GM18498 (cell line): ENCODE measurements around the gene GDPD2.

Experiments used
- ATAC-seq: cut with Tn5 transposase; IDR thresholded peaks from one replicate; pipeline ENCODE4 v1.9.1; 2021; ENCODE audit warnings: mild to moderate bottlenecking, moderate library complexity; ENCODE audit not compliant: unreplicated experiment

GDPD2 gene

GRCh38 chrX:70476166-70476933, 53.2 kb downstream of the GDPD2 start:
- no peak for ATAC-seq

- ATAC-seq, result no peak
Observed at GRCh38 chrX:70476934-70477733, 54.0 kb downstream of the GDPD2 start.

DNA sequence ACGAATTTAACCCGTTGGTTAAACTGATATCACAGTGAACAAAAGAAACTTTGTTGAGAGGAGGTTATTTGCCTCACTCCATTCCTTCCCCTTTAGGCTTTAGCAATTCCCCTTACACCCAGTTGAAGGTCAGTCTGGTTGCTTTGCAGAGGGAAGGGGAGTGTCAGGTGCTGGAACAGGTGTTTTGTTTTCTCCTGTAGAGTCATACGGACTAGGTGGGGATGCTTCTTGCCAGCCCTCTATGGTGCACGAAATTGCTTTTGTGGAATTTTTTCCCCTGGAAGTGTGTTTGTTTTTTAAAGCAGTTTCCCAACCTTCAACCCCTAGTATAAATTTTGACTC, 54.6 kb downstream of the GDPD2 start:
- ATAC-seq, result no peak

DNA sequence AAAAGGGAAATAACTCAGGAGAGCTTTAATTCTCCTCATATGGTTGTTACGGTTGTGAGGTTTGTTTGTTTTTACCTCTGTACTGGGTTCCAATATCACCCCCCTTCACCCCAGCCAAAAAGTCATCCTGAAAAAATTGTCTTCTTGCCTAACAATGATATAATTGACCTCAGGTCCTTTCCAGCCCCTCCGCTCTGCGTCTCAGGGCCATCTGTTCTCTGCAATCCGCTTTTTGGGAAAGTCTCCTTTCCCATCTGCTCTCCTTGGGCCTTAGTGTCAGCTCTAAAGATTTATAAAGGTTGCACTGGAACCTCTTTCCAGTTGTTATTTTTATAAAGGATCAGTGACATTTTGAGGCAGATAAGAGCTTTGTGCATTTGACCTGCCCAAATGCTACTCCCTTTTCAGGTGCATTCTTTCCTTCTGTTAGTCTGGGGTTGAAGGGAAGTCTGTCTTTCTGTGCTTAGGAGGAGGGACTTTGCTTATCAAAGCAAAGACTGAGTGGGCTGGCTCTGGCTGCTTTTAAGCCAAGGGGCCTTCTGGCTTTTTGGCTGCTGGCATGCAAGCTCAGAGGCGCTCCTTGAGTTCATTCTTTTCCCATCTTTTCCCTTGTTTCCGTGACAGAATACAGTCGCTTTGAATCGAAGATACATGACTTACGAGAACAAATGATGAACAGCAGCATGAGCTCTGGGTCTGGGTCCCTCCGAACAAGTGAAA, 55.6 kb downstream of the GDPD2 start:
- no peak for ATAC-seq

- ATAC-seq, result no peak
Observed at GRCh38 chrX:70479247-70479921, 56.3 kb downstream of the GDPD2 start.

- no peak for ATAC-seq
Observed at GRCh38 chrX:70479922-70480659, 57.0 kb downstream of the GDPD2 start.

DNA sequence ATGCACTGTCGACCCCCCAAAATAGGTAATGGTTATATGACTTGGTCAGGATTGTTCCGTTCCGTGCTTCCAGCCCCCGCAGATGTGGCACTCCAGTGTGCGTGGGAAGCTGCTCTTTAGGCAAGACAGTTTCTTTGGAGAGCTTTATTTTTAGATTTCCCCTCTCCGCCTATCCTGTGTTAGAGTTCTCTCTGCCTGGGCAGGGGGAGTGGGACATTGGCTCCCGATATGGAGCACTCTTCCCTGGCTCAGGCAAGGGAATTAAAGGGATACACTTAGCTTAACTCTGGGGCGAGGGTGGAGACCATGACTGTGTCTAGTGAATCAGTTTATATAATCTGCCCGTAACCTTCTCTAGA, 57.5 kb downstream of the GDPD2 start:
- ATAC-seq, result no peak

DNA sequence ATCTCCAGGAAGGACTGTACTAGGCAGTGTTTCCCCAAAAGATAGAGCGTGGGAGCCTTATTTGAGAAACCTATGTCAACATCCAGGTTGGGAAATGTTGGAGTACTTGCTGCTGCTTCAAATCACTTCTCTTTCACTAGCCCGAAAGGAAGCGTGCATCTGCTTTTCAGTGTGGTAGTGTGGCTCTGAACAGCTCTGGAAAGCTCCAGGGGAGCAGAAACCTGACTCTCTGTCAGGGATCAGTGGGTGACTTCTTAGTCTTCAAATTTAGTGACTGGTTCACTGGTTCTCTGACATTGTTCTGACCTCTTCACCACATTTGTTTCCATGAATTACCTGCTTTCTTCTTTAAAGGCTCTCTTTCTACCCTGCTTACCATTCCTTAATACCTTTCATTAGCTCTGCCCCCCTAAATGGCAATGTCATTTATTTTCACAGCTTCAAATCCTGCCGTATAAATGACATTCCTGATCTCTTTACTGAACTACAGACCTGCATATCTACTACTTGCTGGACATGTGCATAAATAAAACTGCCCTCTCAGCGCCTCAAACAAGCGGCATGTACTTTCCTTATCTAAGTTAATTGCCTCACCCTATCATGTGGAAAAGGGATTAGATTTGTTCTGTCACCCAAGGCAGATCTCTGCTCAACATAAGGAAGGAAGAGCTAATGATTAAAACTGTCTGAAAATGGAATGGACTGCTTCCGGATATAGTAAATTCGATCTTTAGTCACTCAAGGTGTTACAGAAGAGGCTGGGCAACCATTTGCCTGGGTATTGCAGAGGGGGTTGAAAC, 58.6 kb downstream of the GDPD2 start:
- ATAC-seq, result no peak

DNA sequence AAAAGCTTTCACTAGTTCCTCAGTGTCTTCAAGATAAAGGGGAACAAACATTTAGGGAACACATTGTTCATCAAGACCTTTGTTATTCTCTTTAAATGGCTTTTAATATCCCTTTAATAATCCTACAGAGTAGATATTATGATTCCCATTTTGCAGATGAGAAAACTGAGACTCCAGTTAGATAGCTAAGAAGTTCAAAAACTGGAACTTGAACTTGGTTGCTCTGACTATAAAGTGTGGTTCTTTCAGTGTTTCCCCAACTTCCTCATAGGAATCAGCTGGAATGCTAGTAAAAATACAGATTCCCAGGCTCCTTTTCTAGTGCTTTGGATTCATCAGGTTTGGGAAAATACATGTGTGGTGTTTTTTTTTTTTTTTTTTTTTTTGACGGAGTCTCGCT, 59.2 kb downstream of the GDPD2 start:
- no peak for ATAC-seq
